ENCODE results near the gene FUZ. TPM values are rescaled to one million over a fixed set of nuclear protein-coding genes. Genes with fewer than 3 reads are reported as not detected.

The FUZ gene
- polyA plus RNA-seq, 1 donor, result 18.4 TPM

Other genes starting within 250 kb of the FUZ start
- 51.3 TPM for gene NOSIP, start 232.7 kb downstream of the FUZ start, polyA plus RNA-seq
- gene PRRG2, start 232.0 kb downstream of the FUZ start, polyA plus RNA-seq, result 11.4 TPM
- gene PRR12, start 222.1 kb downstream of the FUZ start, polyA plus RNA-seq, result 19.1 TPM
- 36.8 TPM for gene RRAS, start 173.1 kb downstream of the FUZ start, polyA plus RNA-seq
- gene SCAF1, start 171.1 kb downstream of the FUZ start, polyA plus RNA-seq, result 35.4 TPM
- 95.2 TPM for gene IRF3, start 147.4 kb downstream of the FUZ start, polyA plus RNA-seq
- gene BCL2L12, start 147.4 kb downstream of the FUZ start, polyA plus RNA-seq, result 22.4 TPM
- gene PRMT1, start 136.0 kb downstream of the FUZ start, polyA plus RNA-seq, result 125 TPM
- 1.4 TPM for gene ADM5, start 123.7 kb downstream of the FUZ start, polyA plus RNA-seq
- 7.4 TPM for gene CPT1C, start 122.2 kb downstream of the FUZ start, polyA plus RNA-seq
- 0.15 TPM for gene TSKS, start 50.0 kb downstream of the FUZ start, polyA plus RNA-seq
- 60.5 TPM for gene AP2A1, start 46.3 kb downstream of the FUZ start, polyA plus RNA-seq
- gene MED25, start 5.0 kb upstream of the FUZ start, polyA plus RNA-seq, result 57.7 TPM
- gene PTOV1, start 37.9 kb upstream of the FUZ start, polyA plus RNA-seq, result 153 TPM
- gene PNKP, start 54.3 kb upstream of the FUZ start, polyA plus RNA-seq, result 61.2 TPM
- 38.5 TPM for gene AKT1S1, start 64.1 kb upstream of the FUZ start, polyA plus RNA-seq
- gene TBC1D17, start 64.4 kb upstream of the FUZ start, polyA plus RNA-seq, result 31.6 TPM
- 3.5 TPM for gene IL4I1, start 83.6 kb upstream of the FUZ start, polyA plus RNA-seq
- 44.7 TPM for gene ATF5, start 115.9 kb upstream of the FUZ start, polyA plus RNA-seq
- gene NUP62, start 116.2 kb upstream of the FUZ start, polyA plus RNA-seq, result 46.2 TPM
- gene SIGLEC11, start 147.9 kb upstream of the FUZ start, polyA plus RNA-seq, result 23.8 TPM
- 52.9 TPM for gene VRK3, start 212.1 kb upstream of the FUZ start, polyA plus RNA-seq
- gene ZNF473, start 212.7 kb upstream of the FUZ start, polyA plus RNA-seq, result 6.7 TPM